GM12865 (cell line): ENCODE data around the gene GRAP2.

ENCODE experiments used
- DNase-seq: peaks from one replicate; pipeline ENCODE4 v3.0.0; 2010; ENCODE audit warnings: low read depth
- H3K4me3 ChIP-seq: 2 replicates; pipeline ENCODE4 v1.5.1; 2011; ENCODE audit warnings: mild to moderate bottlenecking, low read depth, low read length, control low read depth
- TF ChIP-seq, protein P1 (sequence below): IDR thresholded peaks from 2 replicates; pipeline ENCODE4 v1.5.1; 2011; ENCODE audit warnings: low read length, control low read depth, low read depth, inconsistent platforms; ENCODE audit not compliant: insufficient read depth; ENCODE audit errors: missing control alignments

The GRAP2 gene

GRCh38 chr22:40015358-40015976 lies 114.6 kb downstream of the GRAP2 start:
- DNase-seq: no peak
- no peak overlapping the region for H3K4me3 ChIP-seq
- TF ChIP-seq, protein P1, sequence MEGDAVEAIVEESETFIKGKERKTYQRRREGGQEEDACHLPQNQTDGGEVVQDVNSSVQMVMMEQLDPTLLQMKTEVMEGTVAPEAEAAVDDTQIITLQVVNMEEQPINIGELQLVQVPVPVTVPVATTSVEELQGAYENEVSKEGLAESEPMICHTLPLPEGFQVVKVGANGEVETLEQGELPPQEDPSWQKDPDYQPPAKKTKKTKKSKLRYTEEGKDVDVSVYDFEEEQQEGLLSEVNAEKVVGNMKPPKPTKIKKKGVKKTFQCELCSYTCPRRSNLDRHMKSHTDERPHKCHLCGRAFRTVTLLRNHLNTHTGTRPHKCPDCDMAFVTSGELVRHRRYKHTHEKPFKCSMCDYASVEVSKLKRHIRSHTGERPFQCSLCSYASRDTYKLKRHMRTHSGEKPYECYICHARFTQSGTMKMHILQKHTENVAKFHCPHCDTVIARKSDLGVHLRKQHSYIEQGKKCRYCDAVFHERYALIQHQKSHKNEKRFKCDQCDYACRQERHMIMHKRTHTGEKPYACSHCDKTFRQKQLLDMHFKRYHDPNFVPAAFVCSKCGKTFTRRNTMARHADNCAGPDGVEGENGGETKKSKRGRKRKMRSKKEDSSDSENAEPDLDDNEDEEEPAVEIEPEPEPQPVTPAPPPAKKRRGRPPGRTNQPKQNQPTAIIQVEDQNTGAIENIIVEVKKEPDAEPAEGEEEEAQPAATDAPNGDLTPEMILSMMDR: no peak

DNA sequence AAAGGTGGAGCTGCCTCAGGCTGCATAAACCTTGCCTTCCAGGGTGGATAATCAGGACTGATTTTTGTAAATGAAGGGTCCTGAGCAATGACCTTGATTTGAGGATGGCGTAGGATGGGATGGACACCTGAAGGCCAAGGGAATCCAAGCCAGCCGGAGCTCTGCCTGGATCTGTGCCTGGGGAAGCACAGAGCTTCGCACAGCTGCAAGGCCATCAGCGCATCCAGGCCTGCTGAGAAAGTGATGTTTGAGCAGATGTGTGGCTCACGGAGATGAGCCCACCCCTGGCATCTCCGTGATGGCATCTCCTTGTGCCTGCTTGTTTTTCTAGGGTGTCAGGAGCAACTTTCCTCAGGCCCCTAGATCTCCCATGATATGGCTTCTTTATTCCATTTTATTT lies 117.2 kb downstream of the GRAP2 start:
- TF ChIP-seq, protein P1: no peak
- no peak for DNase-seq

GRCh38 chr22:40019100-40019499 lies 118.2 kb downstream of the GRAP2 start:
- no peak overlapping the region for H3K4me3 ChIP-seq
- TF ChIP-seq, protein P1: no peak
- DNase-seq: no peak

More for the DNA sequence above, 117.2 kb downstream of the GRAP2 start:
- no peak overlapping the region for H3K4me3 ChIP-seq

- no peak overlapping the region for H3K4me3 ChIP-seq
- TF ChIP-seq, protein P1: no peak
- no peak for DNase-seq
These were observed 120.1 kb downstream of the GRAP2 start for GRCh38 chr22:40020956-40021355.

- H3K4me3 ChIP-seq: no peak overlapping the region
- DNase-seq: no peak
- TF ChIP-seq, protein P1: no peak
These were observed 120.6 kb downstream of the GRAP2 start for GRCh38 chr22:40021401-40022000.

DNA sequence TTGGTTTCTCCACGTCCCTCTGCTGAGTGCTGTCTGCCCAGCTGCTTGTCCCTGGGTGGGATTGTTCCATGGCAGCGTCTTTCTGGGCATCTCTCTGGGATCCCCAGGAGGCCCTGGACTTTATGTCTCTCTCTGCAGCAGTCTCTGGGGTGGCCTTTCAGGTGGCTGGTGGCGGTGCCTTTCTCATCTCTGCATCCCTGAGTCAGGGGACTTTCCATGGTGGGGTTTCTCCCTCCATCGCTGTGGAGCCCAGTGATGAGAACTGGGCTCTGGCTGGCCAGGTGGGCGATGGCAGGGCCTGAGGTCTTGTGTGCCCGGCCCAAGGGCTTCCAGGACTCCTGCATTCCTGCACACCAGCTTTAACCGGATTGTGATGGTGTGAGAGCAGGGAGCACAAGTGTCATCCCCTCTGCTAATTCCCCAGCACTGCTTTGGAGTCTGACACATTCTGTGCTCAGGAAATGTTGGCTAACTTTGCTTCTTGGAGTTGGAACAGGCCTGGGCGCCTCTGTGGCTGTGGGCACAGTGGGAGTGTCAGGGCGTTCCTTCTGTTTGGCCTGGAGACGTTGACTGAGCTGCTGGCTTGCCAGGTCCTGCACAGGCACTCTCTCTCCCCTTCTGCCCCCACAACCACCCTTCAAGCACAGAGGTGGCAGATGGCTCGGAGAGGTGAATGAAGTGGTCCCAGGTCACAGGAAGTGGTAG lies 121.8 kb downstream of the GRAP2 start:
- DNase-seq: peak; percentile 18
- no peak overlapping the region for H3K4me3 ChIP-seq
- TF ChIP-seq, protein P1: no peak
